K562 (cell line): ENCODE results near the gene CORIN. TPM values are rescaled to one million over a fixed set of nuclear protein-coding genes. Genes with fewer than 3 reads are reported as not detected.

ENCODE experiments used
- ATAC-seq: fragments of 200-7000 bp; cut with Tn5 transposase; 3 replicates; pipeline ENCODE4 v1.9.1; 2020; ENCODE audit warnings: moderate library complexity
- BruUV-seq: library from RNA; stranded (reverse); fragments of 400-500 nt; replicated peaks from 2 replicates; lab custom pipeline; 2021; lab: Mats Ljungman, UMichigan
- CTCF ChIA-PET: fragments of 300-600 bp; formaldehyde crosslinking; extraction: SDS; loops from one replicate; lab custom pipeline; 2021; ENCODE audit warnings: low intra/inter-chr PET ratio; lab: Yijun Ruan, JAX
- POLR2A ChIA-PET: fragments of 300-600, 350-650 bp; sonication (Branson Sonifier 250); formaldehyde crosslinking; extraction: SDS; loops from one replicate; lab custom pipeline; 2021; ENCODE audit warnings: antibody characterized with exemption, inconsistent platforms; lab: Yijun Ruan, JAX
- DNase-seq, 4 experiments: peaks; one replicate each; pipeline versions ENCODE4 v3.0.0 to v3.0.0-alpha.2; 2011 to 2018; ENCODE audit warnings: low spot score in 3 of 4, mixed read lengths in 3 of 4; ENCODE audit errors: extremely low read depth in 1 of 4
- FAIRE-seq: peaks from 2 replicates; lab custom pipeline; 2011; peaks lifted over from hg19 to GRCh38; lab: Jason Lieb, UNC
- H2AFZ ChIP-seq: 2 replicates; pipeline ENCODE4 v1.6.0; 2011; ENCODE audit warnings: low read depth, low read length, control low read depth, inconsistent platforms
- H3K27ac ChIP-seq: fragments of 200-600 bp; 3 replicates; pipeline ENCODE4 v1.8.0; 2011; ENCODE audit warnings: low read depth, mild to moderate bottlenecking, control low read depth, inconsistent platforms, low read length, moderate library complexity, mixed read lengths; ENCODE audit errors: extremely low read depth
- H3K27me3 ChIP-seq, 2 experiments: fragments of 300-600 bp in 1 of 2; 2 replicates in 1 of 2; 3 replicates in 1 of 2; pipeline versions ENCODE4 v1.6.0 to v1.8.0; 2011; ENCODE audit warnings: inconsistent platforms in 2 of 2, low read length in 2 of 2, mild to moderate bottlenecking in 1 of 2, mixed read lengths in 1 of 2, moderate library complexity in 1 of 2; ENCODE audit not compliant: control insufficient read depth in 2 of 2, insufficient read depth in 2 of 2
- H3K36me3 ChIP-seq: fragments of 300-600 bp; 3 replicates; pipeline ENCODE4 v1.8.0; 2011; ENCODE audit warnings: mild to moderate bottlenecking, low read length, inconsistent platforms; ENCODE audit not compliant: control insufficient read depth, insufficient read depth
- H3K4me1 ChIP-seq, 2 experiments: fragments of 200-600 bp in 1 of 2; replicated peaks in 1 of 2; 2 replicates in 1 of 2; 3 replicates in 1 of 2; pipeline versions ENCODE4 v1.5.1 to v1.8.0; 2011; ENCODE audit warnings: inconsistent platforms in 2 of 2, low read length in 2 of 2, mild to moderate bottlenecking in 1 of 2, mixed read lengths in 1 of 2, moderate library complexity in 1 of 2; ENCODE audit not compliant: control insufficient read depth in 2 of 2, insufficient read depth in 2 of 2
- H3K4me2 ChIP-seq: 2 replicates; pipeline ENCODE4 v1.6.1; 2011; ENCODE audit warnings: low read length, control low read depth, inconsistent platforms, mixed read lengths; ENCODE audit not compliant: insufficient read depth
- H3K4me3 ChIP-seq: fragments of 200-600 bp; sonication (generic), shearing (Covaris generic); 2 replicates; pipeline ENCODE4 v1.5.1; 2016; ENCODE audit warnings: control low read depth, inconsistent platforms
- H3K79me2 ChIP-seq: fragments of 200-600 bp; 3 replicates; pipeline ENCODE4 v1.8.0; 2011; ENCODE audit warnings: low read length, inconsistent platforms; ENCODE audit not compliant: control insufficient read depth, insufficient read depth
- H3K9ac ChIP-seq, 2 experiments: 2 replicates each; pipeline versions ENCODE4 v1.6.0 to v1.6.1; 2011; ENCODE audit warnings: low read depth in 2 of 2, low read length in 2 of 2, control low read depth in 1 of 2, inconsistent platforms in 1 of 2, mild to moderate bottlenecking in 1 of 2, mixed read lengths in 1 of 2; ENCODE audit not compliant: insufficient read depth in 1 of 2
- H3K9me1 ChIP-seq: one replicate; pipeline ENCODE4 v1.6.0; 2011; ENCODE audit warnings: inconsistent platforms, mild to moderate bottlenecking, low read length, moderate library complexity; ENCODE audit not compliant: control insufficient read depth, insufficient read depth
- H3K9me3 ChIP-seq: replicated peaks from 2 replicates; pipeline ENCODE4 v1.5.1; 2011; ENCODE audit warnings: low read depth, low read length, inconsistent platforms; ENCODE audit not compliant: control insufficient read depth, insufficient read depth
- H4K20me1 ChIP-seq: replicated peaks from 2 replicates; pipeline ENCODE4 v1.6.1; 2011; ENCODE audit warnings: low read length, inconsistent platforms, mixed read lengths; ENCODE audit not compliant: control insufficient read depth, insufficient read depth
- GTF2F1 ChIP-seq: IDR thresholded peaks from 2 replicates; pipeline ENCODE4 v1.6.1; 2011; ENCODE audit warnings: low read depth, low read length, improper control_type of control experiment
- HMBOX1 ChIP-seq: sonication (generic); IDR thresholded peaks from 2 replicates; pipeline ENCODE4 v1.6.1; 2016
- KLF16 ChIP-seq: IDR thresholded peaks from 2 replicates; pipeline ENCODE4 v1.6.1; 2016; ENCODE audit warnings: antibody characterized with exemption
- PRPF4 ChIP-seq: fragments of 200-400 bp; formaldehyde crosslinking; IDR thresholded peaks from one replicate; pipeline ENCODE4 v1.6.1; 2017; ENCODE audit warnings: low read length, low read depth, mild to moderate bottlenecking; ENCODE audit not compliant: insufficient read depth, poor library complexity, severe bottlenecking
- RAD51 ChIP-seq: fragments of 450-650 bp; IDR thresholded peaks from 2 replicates; pipeline ENCODE4 v1.7.1; 2016; ENCODE audit warnings: low read depth, mild to moderate bottlenecking, borderline replicate concordance
- SMC3 ChIP-seq: conservative IDR thresholded peaks from 2 replicates; pipeline ENCODE4 v1.6.1; 2011; ENCODE audit warnings: low read depth, low read length, improper control_type of control experiment; ENCODE audit not compliant: insufficient read depth
- STAT5B ChIP-seq: fragments of 250-450 bp; sonication (Bioruptor Pico); IDR thresholded peaks from 2 replicates; pipeline ENCODE4 v1.8.0; 2021; ENCODE audit warnings: mild to moderate bottlenecking, inconsistent platforms
- THRB ChIP-seq: fragments of 450-650 bp; formaldehyde crosslinking; conservative IDR thresholded peaks from 2 replicates; pipeline ENCODE4 v1.4.0; 2022; ENCODE audit warnings: mild to moderate bottlenecking, missing genetic modification characterization
- ZFP30 ChIP-seq: fragments of 250-450 bp; sonication (Bioruptor Pico); IDR thresholded peaks from 2 replicates; pipeline ENCODE4 v1.8.0; 2022; ENCODE audit warnings: moderate library complexity, mild to moderate bottlenecking, inconsistent platforms, borderline replicate concordance
- ZNF408 ChIP-seq: fragments of 250-450 bp; sonication (Bioruptor Pico); IDR thresholded peaks from 2 replicates; pipeline ENCODE4 v1.4.0; 2020; ENCODE audit warnings: low read depth, mild to moderate bottlenecking, moderate library complexity
- WGBS: fragments of 100-300 bp; shearing (Covaris generic); methylation state at CpG from one replicate; pipeline ENCODE4 v1.1.6; 2016; ENCODE audit warnings: low coverage, mixed read lengths; ENCODE audit not compliant: insufficient coverage; ENCODE audit errors: missing lambda C conversion rate; 5-methylcytosine and 5-hydroxymethylcytosine counted together
- in situ Hi-C: fragments of 300-500 bp; cut with MboI; formaldehyde crosslinking; loops from 4 replicates; pipeline ENCODE4 v1.15.0; 2018; ENCODE audit warnings: inconsistent platforms, mixed read lengths
- intact Hi-C: fragments of 100-400 bp; cut with micrococcal nuclease; formaldehyde crosslinking; loops from 2 replicates; pipeline ENCODE4 v1.14.2; 2022
- polyA plus RNA-seq, 8 experiments: library from polyadenylated mRNA; depleted of rRNA in 4 of 8; stranded (reverse) in 5 of 8; unstranded in 3 of 8; fragments of >200 nt; fragmentation: Nextera tagmentation in 2 of 8; fragmentation: Illumina TruSeq in 1 of 8; extraction: Ambion mirVana in 2 of 8; extraction: Trizol in 1 of 8; gene quantifications; 2 replicates each; pipeline versions ENCODE4 v1.2.1 to v1.2.3, GENCODE V29; 2011 to 2014; ENCODE audit warnings: inconsistent platforms in 1 of 8, missing spikeins in 1 of 8
- total RNA-seq, 7 experiments: library from RNA; depleted of rRNA in 6 of 7; stranded (reverse); fragments of >200 nt in 6 of 7; fragmentation: Illumina TruSeq in 2 of 7; extraction: Trizol in 2 of 7; gene quantifications; 2 replicates each; pipeline versions ENCODE4 v1.2.1 to v1.2.3, GENCODE V29; 2011 to 2021; ENCODE audit warnings: low replicate concordance in 1 of 7

Gene CORIN
- total and polyA plus RNA-seq, 9 of the 15 experiments (the other 6 are each of a cell fraction or from before 2014, with no cell fraction given): 0.04 to 0.31 (median 0.08) TPM; not detected in 4

- FAIRE-seq (no peak), ATAC-seq (no peak), DNase-seq (no peak)
- no peaks in the 10 kb centered on the region for H3K27me3 ChIP-seq
- no peak overlapping the region for H3K27ac ChIP-seq
- 3% methylated on average over 5 of the region's 6 CpGs for WGBS
- TF ChIP-seq ZFP30 (CRISPR knock-in tag) (no peak), GTF2F1 (no peak), KLF16 (no peak), ZNF408 (CRISPR knock-in tag) (no peak), PRPF4 (no peak), RAD51 (no peak), SMC3 (no peak), HMBOX1 (no peak), STAT5B (CRISPR knock-in tag) (no peak), THRB (CRISPR knock-in tag) (no peak)
- H3K9me1 ChIP-seq: no peaks in the 10 kb centered on the region
- in situ Hi-C loops: no loop called here
- POLR2A ChIA-PET: no interaction called here
- no peaks in the 10 kb centered on the region for H3K79me2 ChIP-seq
- H2AFZ ChIP-seq: no peak overlapping the region
- H3K4me1 ChIP-seq: no peaks in the 10 kb centered on the region
- H3K36me3 ChIP-seq: no peaks in the 10 kb centered on the region
- BruUV-seq: no TSS peak
- intact Hi-C loops: no loop called here
- H4K20me1 ChIP-seq: no peaks in the 10 kb centered on the region
- H3K4me2 ChIP-seq: no peak overlapping the region
- H3K9me3 ChIP-seq: no peaks in the 10 kb centered on the region; the same call in 1 of the 2 replicates
- no peak overlapping the region for H3K9ac ChIP-seq
- CTCF ChIA-PET: no interaction called here
- no peak overlapping the region for H3K4me3 ChIP-seq
Measured at GRCh38 chr4:47774079-47774478, 63.8 kb downstream of the CORIN start.
